ENCODE data around the gene ZNF683. TPM values are rescaled to one million over a fixed set of nuclear protein-coding genes. Genes with fewer than 3 reads are reported as not detected.

ZNF683 gene
- polyA plus RNA-seq, 1 donor from 2014 or later: not detected

DNA sequence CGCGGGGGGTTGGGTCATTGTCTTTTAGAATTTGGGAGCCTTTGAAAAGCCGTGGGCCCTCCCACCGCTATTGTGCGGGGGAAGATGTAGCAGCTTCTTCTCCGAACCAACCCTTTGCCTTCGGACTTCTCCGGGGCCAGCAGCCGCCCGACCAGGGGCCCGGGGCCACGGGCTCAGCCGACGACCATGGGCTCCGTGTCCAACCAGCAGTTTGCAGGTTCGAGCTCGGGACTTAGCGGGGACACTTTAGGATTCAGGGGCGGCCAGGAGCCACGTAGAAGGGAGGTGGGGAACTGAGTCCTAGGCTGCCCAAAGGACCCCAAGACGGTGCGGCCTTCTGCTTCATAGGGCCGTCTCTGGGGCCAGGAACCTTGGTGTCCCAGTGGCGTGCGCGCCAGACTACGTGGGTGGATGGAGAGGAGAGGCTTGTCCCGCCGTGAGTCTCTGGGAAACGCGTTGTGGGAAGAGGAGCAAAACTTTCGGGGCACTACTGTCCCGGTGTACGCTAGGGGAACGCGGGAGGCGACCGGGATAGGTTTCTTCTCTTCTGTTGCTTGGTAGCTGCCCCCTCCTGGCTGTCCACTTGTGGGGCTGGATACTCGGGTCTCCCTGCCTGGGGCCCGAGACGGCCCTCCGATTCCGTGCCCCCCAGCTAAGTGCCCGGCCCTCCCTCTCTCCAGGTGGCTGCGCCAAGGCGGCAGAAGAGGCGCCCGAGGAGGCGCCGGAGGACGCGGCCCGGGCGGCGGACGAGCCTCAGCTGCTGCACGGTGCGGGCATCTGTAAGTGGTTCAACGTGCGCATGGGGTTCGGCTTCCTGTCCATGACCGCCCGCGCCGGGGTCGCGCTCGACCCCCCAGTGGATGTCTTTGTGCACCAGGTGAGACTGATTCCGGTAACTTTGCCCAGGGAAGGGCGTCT, 38.4 kb upstream of the ZNF683 start, which contains the start of gene LIN28A:
LIN28A (plus strand) TSS at position 112 of the 918 bp plus-strand sequence; CDS start at position 187, 75 bp downstream.
- TF ChIP-seq EZH2 (IDR thresholded peaks at IDR 0.05; ENCODE audit: borderline replicate concordance, insufficient read depth, low read length, poor library complexity, severe bottlenecking) (no peak), POLR2AphosphoS5 (IDR thresholded peaks at IDR 0.05) (no peak), SMC3 (conservative IDR thresholded peaks at IDR 0.05; ENCODE audit: poor library complexity) (no peak), EP300 (conservative IDR thresholded peaks at IDR 0.05; ENCODE audit: poor library complexity, severe bottlenecking) (no peak), MXI1 (conservative IDR thresholded peaks at IDR 0.05; ENCODE audit: poor library complexity, severe bottlenecking) (no peak)
- TF ChIP-seq, protein P1, sequence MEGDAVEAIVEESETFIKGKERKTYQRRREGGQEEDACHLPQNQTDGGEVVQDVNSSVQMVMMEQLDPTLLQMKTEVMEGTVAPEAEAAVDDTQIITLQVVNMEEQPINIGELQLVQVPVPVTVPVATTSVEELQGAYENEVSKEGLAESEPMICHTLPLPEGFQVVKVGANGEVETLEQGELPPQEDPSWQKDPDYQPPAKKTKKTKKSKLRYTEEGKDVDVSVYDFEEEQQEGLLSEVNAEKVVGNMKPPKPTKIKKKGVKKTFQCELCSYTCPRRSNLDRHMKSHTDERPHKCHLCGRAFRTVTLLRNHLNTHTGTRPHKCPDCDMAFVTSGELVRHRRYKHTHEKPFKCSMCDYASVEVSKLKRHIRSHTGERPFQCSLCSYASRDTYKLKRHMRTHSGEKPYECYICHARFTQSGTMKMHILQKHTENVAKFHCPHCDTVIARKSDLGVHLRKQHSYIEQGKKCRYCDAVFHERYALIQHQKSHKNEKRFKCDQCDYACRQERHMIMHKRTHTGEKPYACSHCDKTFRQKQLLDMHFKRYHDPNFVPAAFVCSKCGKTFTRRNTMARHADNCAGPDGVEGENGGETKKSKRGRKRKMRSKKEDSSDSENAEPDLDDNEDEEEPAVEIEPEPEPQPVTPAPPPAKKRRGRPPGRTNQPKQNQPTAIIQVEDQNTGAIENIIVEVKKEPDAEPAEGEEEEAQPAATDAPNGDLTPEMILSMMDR (IDR thresholded peaks at IDR 0.05; ENCODE audit: poor library complexity, severe bottlenecking): no peak
- TF ChIP-seq, protein P2, sequence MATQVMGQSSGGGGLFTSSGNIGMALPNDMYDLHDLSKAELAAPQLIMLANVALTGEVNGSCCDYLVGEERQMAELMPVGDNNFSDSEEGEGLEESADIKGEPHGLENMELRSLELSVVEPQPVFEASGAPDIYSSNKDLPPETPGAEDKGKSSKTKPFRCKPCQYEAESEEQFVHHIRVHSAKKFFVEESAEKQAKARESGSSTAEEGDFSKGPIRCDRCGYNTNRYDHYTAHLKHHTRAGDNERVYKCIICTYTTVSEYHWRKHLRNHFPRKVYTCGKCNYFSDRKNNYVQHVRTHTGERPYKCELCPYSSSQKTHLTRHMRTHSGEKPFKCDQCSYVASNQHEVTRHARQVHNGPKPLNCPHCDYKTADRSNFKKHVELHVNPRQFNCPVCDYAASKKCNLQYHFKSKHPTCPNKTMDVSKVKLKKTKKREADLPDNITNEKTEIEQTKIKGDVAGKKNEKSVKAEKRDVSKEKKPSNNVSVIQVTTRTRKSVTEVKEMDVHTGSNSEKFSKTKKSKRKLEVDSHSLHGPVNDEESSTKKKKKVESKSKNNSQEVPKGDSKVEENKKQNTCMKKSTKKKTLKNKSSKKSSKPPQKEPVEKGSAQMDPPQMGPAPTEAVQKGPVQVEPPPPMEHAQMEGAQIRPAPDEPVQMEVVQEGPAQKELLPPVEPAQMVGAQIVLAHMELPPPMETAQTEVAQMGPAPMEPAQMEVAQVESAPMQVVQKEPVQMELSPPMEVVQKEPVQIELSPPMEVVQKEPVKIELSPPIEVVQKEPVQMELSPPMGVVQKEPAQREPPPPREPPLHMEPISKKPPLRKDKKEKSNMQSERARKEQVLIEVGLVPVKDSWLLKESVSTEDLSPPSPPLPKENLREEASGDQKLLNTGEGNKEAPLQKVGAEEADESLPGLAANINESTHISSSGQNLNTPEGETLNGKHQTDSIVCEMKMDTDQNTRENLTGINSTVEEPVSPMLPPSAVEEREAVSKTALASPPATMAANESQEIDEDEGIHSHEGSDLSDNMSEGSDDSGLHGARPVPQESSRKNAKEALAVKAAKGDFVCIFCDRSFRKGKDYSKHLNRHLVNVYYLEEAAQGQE (IDR thresholded peaks at IDR 0.05; ENCODE audit: borderline replicate concordance): no peak
- Histone ChIP-seq H4K20me1 (ENCODE audit: insufficient read depth) (no peaks in the 10 kb centered on the region), H3K79me2 (replicated peaks; ENCODE audit: insufficient read depth, low read length) (peaks cover 41% of the 10 kb centered on the region), H2AFZ (ENCODE audit: low read depth, low read length) (peak within 1 kb of the TSS; percentile 9), H3F3A (ENCODE audit: insufficient read depth, low read length, poor library complexity, severe bottlenecking) (no peaks in the 10 kb centered on the region), H3K4me3 (ENCODE audit: low read length) (peak within 1 kb of the TSS; percentile 52), H3K27ac (ENCODE audit: low read length) (peak within 1 kb of the TSS; percentile 72), H3K9me2 (ENCODE audit: insufficient read depth, low read length) (no peaks in the 10 kb centered on the region), H3K27me3 (ENCODE audit: insufficient read depth, low read depth, low read length) (no peaks in the 10 kb centered on the region), H3K4me2 (ENCODE audit: low read length) (no peak within 1 kb of the TSS), H3K9me3 (ENCODE audit: low read length) (no peaks in the 10 kb centered on the region), H3K9ac (ENCODE audit: low read length) (peak within 1 kb of the TSS; percentile 53), H3K36me3 (ENCODE audit: insufficient read depth, low read length) (no peaks in the 10 kb centered on the region)

DNA sequence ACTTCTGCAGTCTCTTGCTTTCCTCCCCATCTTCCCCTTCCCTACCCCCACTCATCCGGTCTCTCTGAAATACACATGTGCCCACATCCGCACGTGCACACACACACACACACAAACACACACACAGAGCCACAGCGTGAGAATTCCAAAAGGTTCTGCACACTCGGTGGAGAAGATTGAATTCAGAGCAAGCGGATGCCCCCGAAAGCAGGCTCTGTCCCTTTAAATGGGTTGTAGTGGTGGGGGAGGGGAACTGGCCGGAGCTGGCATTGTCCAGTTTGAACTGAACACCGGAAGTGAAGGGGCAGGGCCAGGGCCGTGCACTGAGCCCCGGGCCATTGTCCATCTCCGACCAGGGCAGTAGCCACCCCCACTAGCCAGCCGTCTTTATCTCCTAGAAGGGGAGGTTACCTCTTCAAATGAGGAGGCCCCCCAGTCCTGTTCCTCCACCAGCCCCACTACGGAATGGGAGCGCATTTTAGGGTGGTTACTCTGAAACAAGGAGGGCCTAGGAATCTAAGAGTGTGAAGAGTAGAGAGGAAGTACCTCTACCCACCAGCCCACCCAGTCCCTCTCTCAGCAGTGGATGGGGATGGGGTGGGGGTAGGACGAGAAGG, 36.7 kb upstream of the ZNF683 start:
- Histone ChIP-seq H3K79me2 (replicated peaks; ENCODE audit: insufficient read depth, low read length) (peaks cover 35% of the 10 kb centered on the region), H3K9ac (ENCODE audit: low read length) (peak overlapping the region; percentile 53), H4K20me1 (ENCODE audit: insufficient read depth) (no peaks in the 10 kb centered on the region), H3K36me3 (ENCODE audit: insufficient read depth, low read length) (no peaks in the 10 kb centered on the region), H3K27ac (ENCODE audit: low read length) (peak overlapping the region; percentile 72), H3K4me2 (ENCODE audit: low read length) (no peak overlapping the region), H3K9me3 (ENCODE audit: low read length) (no peaks in the 10 kb centered on the region), H2AFZ (ENCODE audit: low read depth, low read length) (no peak overlapping the region), H3K27me3 (ENCODE audit: insufficient read depth, low read depth, low read length) (no peaks in the 10 kb centered on the region), H3K4me3 (ENCODE audit: low read length) (peak overlapping the region; percentile 33), H3K9me2 (ENCODE audit: insufficient read depth, low read length) (no peaks in the 10 kb centered on the region), H3F3A (ENCODE audit: insufficient read depth, low read length, poor library complexity, severe bottlenecking) (no peaks in the 10 kb centered on the region)
- TF ChIP-seq, protein P1 (IDR thresholded peaks at IDR 0.05; ENCODE audit: poor library complexity, severe bottlenecking): no peak
- TF ChIP-seq POLR2AphosphoS5 (IDR thresholded peaks at IDR 0.05): peak; percentile 43

Data from neural cell (in vitro differentiated cells).